Activated CD8-positive, alpha-beta T cell treated with anti-CD3 and anti-CD28 coated beads, Interleukin-2, amount 10 ng/mL, durations not matched to agents 7 days and 5 days (primary cell): Measurements from ENCODE around the gene TAS1R3. TPM values are rescaled to one million over a fixed set of nuclear protein-coding genes. Genes with fewer than 3 reads are reported as not detected.

Source experiments
- ATAC-seq: fragments of 150-1000 bp; cut with Tn5 transposase; one replicate; pipeline ENCODE4 v1.10.0; 2021; ENCODE audit warnings: moderate library complexity
- CTCF ChIA-PET: fragments of 350-600 bp; sonication (Branson Sonifier 250); formaldehyde crosslinking; loops from one replicate; lab custom pipeline; 2021; ENCODE audit warnings: antibody characterized with exemption; lab: Charles Lee
- POLR2A ChIA-PET: fragments of 350-600 bp; sonication (Branson Sonifier 250); formaldehyde crosslinking; loops from one replicate; lab custom pipeline; 2021; ENCODE audit warnings: antibody characterized with exemption; lab: Charles Lee
- DNase-seq: peaks from one replicate; pipeline ENCODE4 v3.0.0-alpha.2; 2020
- H3K27ac Mint-ChIP-seq: one replicate; pipeline ENCODE4 v1.8.0; 2021; ENCODE audit warnings: mild to moderate bottlenecking, mixed read lengths
- H3K27me3 Mint-ChIP-seq: one replicate; pipeline ENCODE4 v1.8.0; 2021; ENCODE audit warnings: low read depth, mixed read lengths
- H3K36me3 Mint-ChIP-seq: one replicate; pipeline ENCODE4 v1.8.0; 2021; ENCODE audit warnings: low read depth, mixed read lengths
- H3K4me1 Mint-ChIP-seq: one replicate; pipeline ENCODE4 v1.8.0; 2021; ENCODE audit warnings: low read depth, mixed read lengths
- H3K4me3 Mint-ChIP-seq: one replicate; pipeline ENCODE4 v1.8.0; 2021; ENCODE audit warnings: mild to moderate bottlenecking, mixed read lengths
- H3K9me3 Mint-ChIP-seq: one replicate; pipeline ENCODE4 v1.8.0; 2022; ENCODE audit warnings: mixed read lengths; ENCODE audit not compliant: insufficient read depth
- total RNA-seq, 2 experiments: library from RNA; stranded (reverse); gene quantifications; one replicate each; pipeline ENCODE4 v1.2.3, GENCODE V29; 2021

Gene TAS1R3
- total RNA-seq, 2 experiments from 2014 or later, result 0.78 to 1.2 TPM

GRCh38 chr1:1340791-1341548 is 9.9 kb downstream of the TAS1R3 start:
- Mint-ChIP-seq H3K9me3 (no peaks in the 10 kb centered on the region), H3K4me3 (no peak overlapping the region), H3K36me3 (peaks cover 18% of the 10 kb centered on the region), H3K27ac (no peak overlapping the region), H3K27me3 (no peaks in the 10 kb centered on the region), H3K4me1 (peaks cover under 1% of the 10 kb centered on the region)
- POLR2A ChIA-PET, result no interaction called here
- no peak for ATAC-seq
- CTCF ChIA-PET, result no interaction called here
- no peak for DNase-seq

- ChIA-PET CTCF (no interaction called here), POLR2A (no interaction called here)
- Mint-ChIP-seq H3K36me3 (peaks cover 18% of the 10 kb centered on the region), H3K27ac (no peak overlapping the region), H3K27me3 (no peaks in the 10 kb centered on the region), H3K4me1 (peaks cover 3% of the 10 kb centered on the region), H3K4me3 (no peak overlapping the region), H3K9me3 (no peaks in the 10 kb centered on the region)
- ATAC-seq (no peak), DNase-seq (no peak)
Observed at GRCh38 chr1:1341549-1342021, 10.5 kb downstream of the TAS1R3 start.

GRCh38 chr1:1342061-1342562 is 11.0 kb downstream of the TAS1R3 start:
- ChIA-PET CTCF (no interaction called here), POLR2A (no interaction called here)
- no peak overlapping the region for H3K27ac Mint-ChIP-seq
- no peak overlapping the region for H3K4me3 Mint-ChIP-seq
- ATAC-seq, result no peak
- peaks cover 18% of the 10 kb centered on the region for H3K36me3 Mint-ChIP-seq
- DNase-seq, result no peak
- H3K27me3 Mint-ChIP-seq, result no peaks in the 10 kb centered on the region
- H3K4me1 Mint-ChIP-seq, result peaks cover 7% of the 10 kb centered on the region
- no peaks in the 10 kb centered on the region for H3K9me3 Mint-ChIP-seq

- CTCF ChIA-PET, result no interaction called here
- no peaks in the 10 kb centered on the region for H3K27me3 Mint-ChIP-seq
Observed at GRCh38 chr1:1342584-1343115, 11.6 kb downstream of the TAS1R3 start.

DNA sequence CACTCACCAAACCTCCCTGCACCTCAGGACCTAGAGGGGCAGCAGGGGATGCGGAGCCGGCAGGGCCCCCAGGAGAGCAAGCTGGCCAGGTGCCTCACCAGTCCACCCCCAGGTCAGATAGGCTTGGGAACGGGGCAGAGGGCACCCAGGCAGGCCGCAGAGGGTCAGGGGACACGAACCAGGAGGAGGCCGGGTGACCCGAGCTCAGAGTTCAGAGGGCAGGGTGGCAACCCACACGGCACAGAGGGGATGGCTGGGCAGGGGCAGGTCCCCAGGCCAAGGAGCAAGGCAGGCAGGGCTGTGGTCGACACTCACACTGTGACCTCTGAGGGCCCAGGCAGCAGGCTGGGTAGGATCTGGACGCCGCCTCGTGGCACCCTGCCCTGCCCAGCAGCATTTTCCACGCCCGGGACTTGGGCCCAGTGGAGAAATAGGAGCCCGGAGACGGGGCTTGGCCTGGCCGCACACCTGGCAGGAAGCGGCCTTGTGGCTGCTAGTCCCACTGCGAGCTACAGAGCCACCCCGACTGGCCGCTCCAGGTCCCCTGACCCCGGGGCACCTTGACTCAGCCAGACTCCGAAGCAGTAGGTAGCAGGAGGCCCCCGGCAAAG is 12.8 kb downstream of the TAS1R3 start:
- Mint-ChIP-seq H3K4me3 (no peak overlapping the region), H3K27ac (no peak overlapping the region), H3K27me3 (no peaks in the 10 kb centered on the region), H3K9me3 (no peaks in the 10 kb centered on the region), H3K4me1 (peaks cover 20% of the 10 kb centered on the region), H3K36me3 (peaks cover 14% of the 10 kb centered on the region)
- no peak for DNase-seq
- ATAC-seq, result no peak
- ChIA-PET CTCF (no interaction called here), POLR2A (no interaction called here)

More at GRCh38 chr1:1342584-1343115, 11.6 kb downstream of the TAS1R3 start:
- DNase-seq (no peak), ATAC-seq (no peak)
- POLR2A ChIA-PET, result no interaction called here
- Mint-ChIP-seq H3K9me3 (no peaks in the 10 kb centered on the region), H3K4me1 (peaks cover 13% of the 10 kb centered on the region), H3K36me3 (peaks cover 18% of the 10 kb centered on the region), H3K4me3 (no peak overlapping the region), H3K27ac (no peak overlapping the region)

DNA sequence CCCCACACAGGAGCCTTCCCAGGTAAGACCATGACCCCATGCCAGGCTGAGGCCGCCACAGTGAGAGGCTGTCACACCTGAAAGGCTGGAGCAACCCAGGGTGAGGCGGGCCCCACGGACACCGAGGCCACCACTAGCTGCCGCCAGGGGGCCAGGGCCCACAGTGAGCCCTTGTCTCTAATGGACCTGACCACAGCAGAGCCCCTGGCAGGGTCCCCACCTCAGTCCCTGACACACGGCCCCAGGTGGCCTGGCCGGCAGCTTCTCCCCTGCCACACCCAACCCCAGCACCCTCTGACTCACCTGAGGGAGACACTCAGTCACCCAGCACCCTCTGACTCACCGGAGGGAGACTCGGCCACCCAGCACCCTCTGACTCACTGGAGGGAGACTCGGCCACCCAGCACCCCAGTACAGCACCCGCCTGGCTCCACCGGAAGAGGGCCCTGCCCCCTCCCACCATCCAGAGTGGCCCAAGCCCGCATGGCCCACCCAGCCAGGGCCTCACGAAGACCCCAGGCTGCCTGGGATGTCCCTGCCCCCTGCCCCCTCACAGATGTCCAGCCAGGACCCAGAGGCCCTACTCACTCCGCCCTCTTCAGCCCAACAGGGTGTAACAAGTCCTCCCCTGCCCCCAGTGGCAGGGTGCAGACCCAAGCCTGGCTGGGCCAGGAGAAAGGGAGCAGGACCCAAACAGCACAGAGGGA is 13.7 kb downstream of the TAS1R3 start:
- DNase-seq (no peak), ATAC-seq (no peak)
- H3K9me3 Mint-ChIP-seq, result no peaks in the 10 kb centered on the region
- peaks cover 11% of the 10 kb centered on the region for H3K36me3 Mint-ChIP-seq
- peaks cover 20% of the 10 kb centered on the region for H3K4me1 Mint-ChIP-seq
- H3K4me3 Mint-ChIP-seq, result no peak overlapping the region
- H3K27ac Mint-ChIP-seq, result no peak overlapping the region
- ChIA-PET POLR2A (interaction anchor here (1.4 kb wide), 1 partner anchor 30 kb away, joined by 3 read pairs; the partner anchor contains the start of gene AURKAIP1), CTCF (no interaction called here)
- no peaks in the 10 kb centered on the region for H3K27me3 Mint-ChIP-seq

GRCh38 chr1:1345384-1345783 is 14.3 kb downstream of the TAS1R3 start:
- Mint-ChIP-seq H3K36me3 (peaks cover 11% of the 10 kb centered on the region), H3K27me3 (no peaks in the 10 kb centered on the region), H3K27ac (no peak overlapping the region), H3K9me3 (no peaks in the 10 kb centered on the region), H3K4me3 (no peak overlapping the region), H3K4me1 (peaks cover 20% of the 10 kb centered on the region)
- ATAC-seq (no peak), DNase-seq (no peak)
- POLR2A ChIA-PET, result interaction anchor here (1.4 kb wide), 1 partner anchor 30 kb away, joined by 3 read pairs; the partner anchor contains the start of gene AURKAIP1
- CTCF ChIA-PET, result no interaction called here

GRCh38 chr1:1345860-1346500 is 14.9 kb downstream of the TAS1R3 start:
- Mint-ChIP-seq H3K9me3 (no peaks in the 10 kb centered on the region), H3K4me1 (peaks cover 20% of the 10 kb centered on the region), H3K27me3 (no peaks in the 10 kb centered on the region), H3K36me3 (peaks cover 5% of the 10 kb centered on the region), H3K27ac (no peak overlapping the region), H3K4me3 (no peak overlapping the region)
- ATAC-seq (no peak), DNase-seq (no peak)
- ChIA-PET POLR2A (interaction anchor here (1.4 kb wide), 1 partner anchor 29 kb away, joined by 3 read pairs; the partner anchor contains the start of gene AURKAIP1), CTCF (no interaction called here)

GRCh38 chr1:1346501-1346890 is 15.4 kb downstream of the TAS1R3 start:
- Mint-ChIP-seq H3K27ac (no peak overlapping the region), H3K4me1 (peaks cover 20% of the 10 kb centered on the region), H3K4me3 (no peak overlapping the region), H3K27me3 (no peaks in the 10 kb centered on the region), H3K36me3 (no peaks in the 10 kb centered on the region), H3K9me3 (no peaks in the 10 kb centered on the region)
- CTCF ChIA-PET, result interaction anchor here (2.6 kb wide), 1 partner anchor 29 kb away, joined by 8 read pairs; the partner anchor contains the start of gene AURKAIP1
- ATAC-seq (no peak), DNase-seq (no peak)
- POLR2A ChIA-PET, result no interaction called here

DNA sequence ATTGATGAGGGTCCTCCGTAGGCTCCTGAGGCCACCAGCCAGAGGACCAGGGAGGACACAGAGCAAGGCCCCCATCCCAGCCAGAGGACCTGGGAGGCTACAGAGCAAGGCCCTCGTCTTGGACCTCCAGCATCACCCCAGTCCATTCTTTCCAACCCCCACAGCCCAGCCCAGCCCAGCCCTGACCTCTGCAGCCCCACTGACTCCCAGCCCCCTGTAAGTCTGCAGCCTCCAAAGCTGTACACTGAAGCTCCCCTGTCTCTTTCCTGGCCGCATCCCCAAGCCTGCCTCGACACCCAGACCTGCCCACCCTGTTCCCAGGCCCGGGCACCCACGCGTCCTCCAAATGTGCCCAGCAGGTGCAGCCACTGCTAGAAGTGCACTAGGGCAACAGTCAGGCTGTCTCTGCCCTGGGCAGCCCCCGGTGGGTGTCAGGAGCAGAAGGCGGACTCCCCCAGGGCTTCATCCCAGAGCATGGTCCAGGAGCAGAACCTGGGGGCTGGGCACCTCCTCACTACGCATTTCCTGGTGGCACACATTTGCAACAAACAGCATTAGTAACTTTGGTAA is 16.0 kb downstream of the TAS1R3 start:
- POLR2A ChIA-PET, result no interaction called here
- CTCF ChIA-PET, result interaction anchor here (1.9 to 2.6 kb wide), 2 partner anchors 25 to 28 kb away, joined by 8 to 12 read pairs; partner anchors contain the start of gene AURKAIP1
- Mint-ChIP-seq H3K36me3 (no peaks in the 10 kb centered on the region), H3K27me3 (peaks cover 2% of the 10 kb centered on the region), H3K27ac (no peak overlapping the region), H3K9me3 (no peaks in the 10 kb centered on the region), H3K4me3 (peak overlapping the region; percentile 70), H3K4me1 (peaks cover 21% of the 10 kb centered on the region)
- ATAC-seq, result no peak
- no peak for DNase-seq
